ENCODE data around the gene PCBD1.

The PCBD1 gene

GRCh38 chr10:70893227-70894006 is 5.1 kb upstream of the PCBD1 start:
- Histone ChIP-seq H3K79me2 (ENCODE audit: control insufficient read depth, insufficient read depth, low read length) (no peaks in the 10 kb centered on the region), H3K4me1 (ENCODE audit: control insufficient read depth, low read depth, low read length) (peaks cover 11% of the 10 kb centered on the region), H3K27me3 (ENCODE audit: insufficient read depth, low read length, poor library complexity) (no peaks in the 10 kb centered on the region), H2BK120ac (ENCODE audit: low read depth, low read length) (no peak overlapping the region), H3K4me2 (ENCODE audit: low read length) (no peak overlapping the region), H3K9ac (ENCODE audit: low read length) (no peak overlapping the region), H2AK5ac (ENCODE audit: low read length) (no peak overlapping the region), H3K4me3 (ENCODE audit: low read length) (no peak overlapping the region), H3K18ac (ENCODE audit: low read length) (no peak overlapping the region), H3K4ac (ENCODE audit: low read depth, low read length) (no peak overlapping the region), H3K56ac (ENCODE audit: low read length) (peak overlapping the region; percentile 45), H3K23ac (ENCODE audit: low read length) (no peak overlapping the region), H4K5ac (ENCODE audit: low read length) (no peak overlapping the region), H2BK5ac (ENCODE audit: low read length) (no peak overlapping the region), H3K27ac (ENCODE audit: low read depth, low read length) (no peak overlapping the region), H3K79me1 (ENCODE audit: low read length) (no peaks in the 10 kb centered on the region), H4K8ac (ENCODE audit: low read depth, low read length) (no peak overlapping the region), H2BK15ac (replicated peaks; ENCODE audit: low read depth) (no peak overlapping the region), H3K36me3 (ENCODE audit: control insufficient read depth, insufficient read depth, low read length) (no peaks in the 10 kb centered on the region)
- DNase-seq = peak; percentile 35
- no CpG with 5 or more reads among the region's 10 CpGs for WGBS (ENCODE audit: extremely low coverage, insufficient coverage, low lambda C conversion rate)

- H4K8ac ChIP-seq (ENCODE audit: low read depth, low read length) = no peak overlapping the region
- H2BK5ac ChIP-seq (ENCODE audit: low read length) = no peak overlapping the region
- H3K4me3 ChIP-seq (ENCODE audit: low read length) = no peak overlapping the region
- no peak overlapping the region for H3K56ac ChIP-seq (ENCODE audit: low read length)
- no peaks in the 10 kb centered on the region for H3K27me3 ChIP-seq (ENCODE audit: insufficient read depth, low read length, poor library complexity)
- no peak overlapping the region for H3K9ac ChIP-seq (ENCODE audit: low read length)
- no peak overlapping the region for H3K23ac ChIP-seq (ENCODE audit: low read length)
- peaks cover 11% of the 10 kb centered on the region for H3K4me1 ChIP-seq (ENCODE audit: control insufficient read depth, low read depth, low read length)
- no peaks in the 10 kb centered on the region for H3K36me3 ChIP-seq (ENCODE audit: control insufficient read depth, insufficient read depth, low read length)
- no peak overlapping the region for H3K4me2 ChIP-seq (ENCODE audit: low read length)
- H3K18ac ChIP-seq (ENCODE audit: low read length) = no peak overlapping the region
- H3K79me1 ChIP-seq (ENCODE audit: low read length) = no peaks in the 10 kb centered on the region
- no peak overlapping the region for H2BK15ac ChIP-seq (replicated peaks; ENCODE audit: low read depth)
- H3K79me2 ChIP-seq (ENCODE audit: control insufficient read depth, insufficient read depth, low read length) = no peaks in the 10 kb centered on the region
- no peak overlapping the region for H2BK120ac ChIP-seq (ENCODE audit: low read depth, low read length)
- no peak overlapping the region for H2AK5ac ChIP-seq (ENCODE audit: low read length)
- no CpG with 5 or more reads among the region's 4 CpGs for WGBS (ENCODE audit: extremely low coverage, insufficient coverage, low lambda C conversion rate)
- no peak overlapping the region for H3K27ac ChIP-seq (ENCODE audit: low read depth, low read length)
- DNase-seq = no peak
- H4K5ac ChIP-seq (ENCODE audit: low read length) = no peak overlapping the region
- H3K4ac ChIP-seq (ENCODE audit: low read depth, low read length) = no peak overlapping the region
Observed at GRCh38 chr10:70892631-70893030, 4.3 kb upstream of the PCBD1 start.

- H3K4me3 ChIP-seq (ENCODE audit: low read length) = no peak overlapping the region
- H2AK5ac ChIP-seq (ENCODE audit: low read length) = no peak overlapping the region
- no peak overlapping the region for H2BK5ac ChIP-seq (ENCODE audit: low read length)
- WGBS (ENCODE audit: extremely low coverage, insufficient coverage, low lambda C conversion rate) = no CpG with 5 or more reads among the region's 1 CpG
- H4K5ac ChIP-seq (ENCODE audit: low read length) = no peak overlapping the region
- no peaks in the 10 kb centered on the region for H3K79me2 ChIP-seq (ENCODE audit: control insufficient read depth, insufficient read depth, low read length)
- no peak overlapping the region for H3K27ac ChIP-seq (ENCODE audit: low read depth, low read length)
- H3K18ac ChIP-seq (ENCODE audit: low read length) = peak overlapping the region; percentile 56
- H3K4me1 ChIP-seq (ENCODE audit: control insufficient read depth, low read depth, low read length) = peaks cover 11% of the 10 kb centered on the region
- H3K79me1 ChIP-seq (ENCODE audit: low read length) = no peaks in the 10 kb centered on the region
- no peak overlapping the region for H3K23ac ChIP-seq (ENCODE audit: low read length)
- no peak overlapping the region for H2BK15ac ChIP-seq (replicated peaks; ENCODE audit: low read depth)
- H3K56ac ChIP-seq (ENCODE audit: low read length) = no peak overlapping the region
- H3K4ac ChIP-seq (ENCODE audit: low read depth, low read length) = no peak overlapping the region
- H2BK120ac ChIP-seq (ENCODE audit: low read depth, low read length) = no peak overlapping the region
- H3K4me2 ChIP-seq (ENCODE audit: low read length) = no peak overlapping the region
- no peaks in the 10 kb centered on the region for H3K27me3 ChIP-seq (ENCODE audit: insufficient read depth, low read length, poor library complexity)
- H3K36me3 ChIP-seq (ENCODE audit: control insufficient read depth, insufficient read depth, low read length) = no peaks in the 10 kb centered on the region
- no peak overlapping the region for H4K8ac ChIP-seq (ENCODE audit: low read depth, low read length)
- no peak overlapping the region for H3K9ac ChIP-seq (ENCODE audit: low read length)
- peak; percentile 55 for DNase-seq
Observed at GRCh38 chr10:70891627-70892026, 3.3 kb upstream of the PCBD1 start.

GRCh38 chr10:70890917-70891431 is 2.6 kb upstream of the PCBD1 start:
- no peak overlapping the region for H4K8ac ChIP-seq (ENCODE audit: low read depth, low read length)
- no peak overlapping the region for H3K9ac ChIP-seq (ENCODE audit: low read length)
- no peaks in the 10 kb centered on the region for H3K79me1 ChIP-seq (ENCODE audit: low read length)
- no CpG with 5 or more reads among the region's 7 CpGs for WGBS (ENCODE audit: extremely low coverage, insufficient coverage, low lambda C conversion rate)
- no peaks in the 10 kb centered on the region for H3K27me3 ChIP-seq (ENCODE audit: insufficient read depth, low read length, poor library complexity)
- H3K18ac ChIP-seq (ENCODE audit: low read length) = peak overlapping the region; percentile 56
- H2BK5ac ChIP-seq (ENCODE audit: low read length) = no peak overlapping the region
- no peak overlapping the region for H3K4me3 ChIP-seq (ENCODE audit: low read length)
- no peak overlapping the region for H3K23ac ChIP-seq (ENCODE audit: low read length)
- no peak overlapping the region for H2AK5ac ChIP-seq (ENCODE audit: low read length)
- no peaks in the 10 kb centered on the region for H3K79me2 ChIP-seq (ENCODE audit: control insufficient read depth, insufficient read depth, low read length)
- H3K27ac ChIP-seq (ENCODE audit: low read depth, low read length) = no peak overlapping the region
- no peak overlapping the region for H3K4me2 ChIP-seq (ENCODE audit: low read length)
- H3K56ac ChIP-seq (ENCODE audit: low read length) = no peak overlapping the region
- peak; percentile 58 for DNase-seq
- H2BK120ac ChIP-seq (ENCODE audit: low read depth, low read length) = no peak overlapping the region
- no peak overlapping the region for H2BK15ac ChIP-seq (replicated peaks; ENCODE audit: low read depth)
- no peak overlapping the region for H3K4ac ChIP-seq (ENCODE audit: low read depth, low read length)
- H3K36me3 ChIP-seq (ENCODE audit: control insufficient read depth, insufficient read depth, low read length) = no peaks in the 10 kb centered on the region
- peaks cover 11% of the 10 kb centered on the region for H3K4me1 ChIP-seq (ENCODE audit: control insufficient read depth, low read depth, low read length)
- no peak overlapping the region for H4K5ac ChIP-seq (ENCODE audit: low read length)

- Histone ChIP-seq H4K5ac (ENCODE audit: low read length) (no peak overlapping the region), H3K9ac (ENCODE audit: low read length) (no peak overlapping the region), H2BK120ac (ENCODE audit: low read depth, low read length) (no peak overlapping the region), H2AK5ac (ENCODE audit: low read length) (no peak overlapping the region), H3K27ac (ENCODE audit: low read depth, low read length) (no peak overlapping the region), H3K4ac (ENCODE audit: low read depth, low read length) (no peak overlapping the region), H3K79me2 (ENCODE audit: control insufficient read depth, insufficient read depth, low read length) (no peaks in the 10 kb centered on the region), H3K18ac (ENCODE audit: low read length) (no peak overlapping the region), H3K36me3 (ENCODE audit: control insufficient read depth, insufficient read depth, low read length) (no peaks in the 10 kb centered on the region), H4K8ac (ENCODE audit: low read depth, low read length) (no peak overlapping the region), H3K4me3 (ENCODE audit: low read length) (no peak overlapping the region), H2BK15ac (replicated peaks; ENCODE audit: low read depth) (no peak overlapping the region), H3K79me1 (ENCODE audit: low read length) (no peaks in the 10 kb centered on the region), H3K27me3 (ENCODE audit: insufficient read depth, low read length, poor library complexity) (no peaks in the 10 kb centered on the region), H3K23ac (ENCODE audit: low read length) (no peak overlapping the region), H3K4me1 (ENCODE audit: control insufficient read depth, low read depth, low read length) (peaks cover 11% of the 10 kb centered on the region), H3K56ac (ENCODE audit: low read length) (no peak overlapping the region), H3K4me2 (ENCODE audit: low read length) (no peak overlapping the region), H2BK5ac (ENCODE audit: low read length) (no peak overlapping the region)
- WGBS (ENCODE audit: extremely low coverage, insufficient coverage, low lambda C conversion rate) = no CpG with 5 or more reads among the region's 3 CpGs
- DNase-seq = no peak
Observed at GRCh38 chr10:70889291-70889690, 926 bp upstream of the PCBD1 start.

All from mesendoderm (in vitro differentiated cells).